Fibroblast of the conjunctiva (primary cell): Measurements from ENCODE around the gene MPC1.

Source experiments
- DNase-seq: peaks from one replicate; pipeline ENCODE4 v3.0.0-alpha.2; 2010; ENCODE audit warnings: low read depth

The MPC1 gene

GRCh38 chr6:166315436-166315835, 67.3 kb downstream of the MPC1 start:
- DNase-seq = no peak
